Body of pancreas (tissue), 4 donors: ENCODE results near the gene PEX14. TPM values are rescaled to one million over a fixed set of nuclear protein-coding genes. Genes with fewer than 3 reads are reported as not detected.

Source experiments
- ATAC-seq: fragments of 150-250 bp; one replicate; pipeline ENCODE4 v1.9.1; 2016
- DNase-seq, 4 donors: peaks; one replicate each; pipeline ENCODE4 v3.0.0-alpha.2; 2019
- H3K27ac ChIP-seq, 4 donors: fragments of 200-600 bp; sonication (generic); 1 replicate in 3 of 4; 2 replicates in 1 of 4; pipeline versions ENCODE4 v1.5.1 to v1.6.1; 2016 to 2019; ENCODE audit warnings: mild to moderate bottlenecking in 1 of 4, mixed read lengths in 1 of 4, moderate library complexity in 1 of 4
- H3K27me3 ChIP-seq, 2 donors: fragments of 200-600 bp; sonication (generic); one replicate each; pipeline ENCODE4 v1.6.0; 2016; ENCODE audit warnings: mild to moderate bottlenecking in 1 of 2
- H3K36me3 ChIP-seq, 2 donors: fragments of 200-600 bp; sonication (generic); replicated peaks in 1 of 2; 2 replicates each; pipeline ENCODE4 v1.5.1; 2016; ENCODE audit warnings: low read depth in 2 of 2; ENCODE audit not compliant: insufficient read depth in 1 of 2
- H3K4me1 ChIP-seq: fragments of 200-600 bp; sonication (generic); one replicate; pipeline ENCODE4 v1.6.0; 2016
- H3K4me3 ChIP-seq, 2 donors: fragments of 200-600 bp; sonication (generic); 1 replicate in 1 of 2; 2 replicates in 1 of 2; pipeline ENCODE4 v1.5.1; 2016 to 2019
- H3K9me3 ChIP-seq, 3 donors: fragments of 200-600 bp; sonication (generic); 1 replicate in 2 of 3; 2 replicates in 1 of 3; pipeline ENCODE4 v1.5.1; 2016
- POLR2A ChIP-seq, 3 donors: fragments of 450-650 bp; IDR thresholded peaks; one replicate each; pipeline ENCODE4 v1.6.1; 2016; ENCODE audit warnings: antibody characterized with exemption in 3 of 3, mild to moderate bottlenecking in 2 of 3
- WGBS, 2 donors: methylation state at CpG; one replicate each; pipeline ENCODE4 v1.1.5; 2017; 5-methylcytosine and 5-hydroxymethylcytosine counted together
- intact Hi-C: fragments of 100-400 bp; cut with DNase I; formaldehyde crosslinking; loops from one replicate; pipeline ENCODE4 v1.15.1; 2023
- total RNA-seq, 2 donors: library from RNA; depleted of rRNA; stranded (reverse); fragments of >200 nt; gene quantifications; one replicate each; pipeline ENCODE4 v1.1.0, GENCODE V29; 2016
- TF ChIP-seq, protein P1 (sequence below), 7 experiments: fragments of 450-650 bp in 4 of 7; fragments of 200-600 bp in 3 of 7; sonication (generic) in 3 of 7; IDR thresholded peaks; one replicate each; pipeline ENCODE4 v1.5.1; 2016 to 2019; ENCODE audit warnings: antibody characterized with exemption in 7 of 7

PEX14 gene
- total RNA-seq, 2 donors from 2014 or later = 8.6 to 8.8 TPM

DNA sequence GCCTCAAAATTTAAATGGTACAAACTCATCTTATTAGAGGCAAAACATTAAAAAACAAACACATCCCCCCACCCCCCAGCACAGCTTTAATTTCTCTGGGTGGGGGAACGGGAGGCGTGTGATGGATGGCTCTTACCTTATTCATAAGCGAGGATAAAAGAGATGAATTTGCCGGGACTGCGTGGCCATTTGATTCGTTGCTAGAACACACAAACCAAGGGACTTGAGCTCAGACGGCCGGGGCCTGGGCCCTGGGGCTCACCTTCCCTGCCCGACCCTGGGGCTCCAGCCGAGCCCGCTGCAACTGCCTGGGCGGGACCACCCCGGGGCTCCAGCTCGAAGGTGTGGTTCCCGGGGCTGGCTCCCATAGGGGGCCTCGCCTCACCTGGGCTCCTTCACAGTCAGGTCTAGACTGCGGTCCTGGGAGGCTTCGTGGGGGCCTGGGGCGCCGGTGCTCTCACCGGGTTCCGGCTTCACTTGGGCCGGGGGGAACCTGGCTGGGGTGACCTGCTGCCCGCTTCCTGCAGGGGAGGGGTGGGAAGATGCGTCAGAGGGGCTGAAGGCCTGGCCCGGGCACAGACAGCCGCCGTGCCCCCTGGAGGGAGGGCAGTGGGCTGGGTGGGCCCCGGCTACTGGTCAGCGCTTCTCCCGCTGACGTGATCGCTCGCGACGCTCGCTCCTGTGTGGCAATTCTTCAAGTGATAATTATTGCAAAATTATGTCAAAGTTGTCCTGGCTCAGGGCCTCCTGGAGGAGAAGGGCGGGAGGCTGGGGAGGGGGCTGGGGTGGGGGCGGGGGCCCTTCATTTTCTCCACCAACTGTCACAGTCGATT, 176.0 kb downstream of the PEX14 start:
- H3K9me3 ChIP-seq = no peaks in the 10 kb centered on the region
- intact Hi-C loops = no loop called here
- H3K36me3 ChIP-seq = peaks cover 0 to 8% of the 10 kb centered on the region in 2 donors
- peaks cover 5% of the 10 kb centered on the region for H3K4me1 ChIP-seq
- no peak overlapping the region for H3K4me3 ChIP-seq
- no peak overlapping the region for H3K27ac ChIP-seq
- DNase-seq (no peak), ATAC-seq (no peak)
- WGBS, 2 donors = 82 to 85% methylated on average over 15 to 36 of the region's 40 CpGs
- TF ChIP-seq POLR2A (IDR thresholded peaks at IDR 0.05) = no peak
- TF ChIP-seq, protein P1, sequence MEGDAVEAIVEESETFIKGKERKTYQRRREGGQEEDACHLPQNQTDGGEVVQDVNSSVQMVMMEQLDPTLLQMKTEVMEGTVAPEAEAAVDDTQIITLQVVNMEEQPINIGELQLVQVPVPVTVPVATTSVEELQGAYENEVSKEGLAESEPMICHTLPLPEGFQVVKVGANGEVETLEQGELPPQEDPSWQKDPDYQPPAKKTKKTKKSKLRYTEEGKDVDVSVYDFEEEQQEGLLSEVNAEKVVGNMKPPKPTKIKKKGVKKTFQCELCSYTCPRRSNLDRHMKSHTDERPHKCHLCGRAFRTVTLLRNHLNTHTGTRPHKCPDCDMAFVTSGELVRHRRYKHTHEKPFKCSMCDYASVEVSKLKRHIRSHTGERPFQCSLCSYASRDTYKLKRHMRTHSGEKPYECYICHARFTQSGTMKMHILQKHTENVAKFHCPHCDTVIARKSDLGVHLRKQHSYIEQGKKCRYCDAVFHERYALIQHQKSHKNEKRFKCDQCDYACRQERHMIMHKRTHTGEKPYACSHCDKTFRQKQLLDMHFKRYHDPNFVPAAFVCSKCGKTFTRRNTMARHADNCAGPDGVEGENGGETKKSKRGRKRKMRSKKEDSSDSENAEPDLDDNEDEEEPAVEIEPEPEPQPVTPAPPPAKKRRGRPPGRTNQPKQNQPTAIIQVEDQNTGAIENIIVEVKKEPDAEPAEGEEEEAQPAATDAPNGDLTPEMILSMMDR (IDR thresholded peaks at IDR 0.05) = no peak
- no peaks in the 10 kb centered on the region for H3K27me3 ChIP-seq

DNA sequence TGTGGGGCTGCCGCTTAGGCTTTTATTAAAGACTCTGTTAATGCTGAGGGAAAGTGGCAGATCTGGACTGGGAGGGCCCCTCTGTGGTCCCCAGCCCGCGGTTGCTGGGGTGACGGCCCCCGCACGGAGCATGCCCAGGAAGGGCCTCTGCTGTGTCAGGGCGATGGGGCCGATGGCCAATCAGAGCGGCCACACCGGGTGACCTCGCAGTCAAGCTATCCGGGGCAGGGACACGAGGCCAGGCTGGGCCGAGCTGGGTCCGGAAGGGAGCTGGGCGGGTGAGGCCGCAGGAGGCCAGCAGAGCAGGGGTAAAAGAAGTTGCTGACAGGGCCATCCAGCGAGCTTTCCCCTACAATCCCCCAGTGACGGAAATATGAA, 176.6 kb downstream of the PEX14 start:
- ATAC-seq = no peak
- Histone ChIP-seq H3K4me3 (no peak overlapping the region), H3K9me3 (no peaks in the 10 kb centered on the region), H3K27me3 (no peaks in the 10 kb centered on the region), H3K36me3 (peaks cover 0 to 6% of the 10 kb centered on the region in 2 donors), H3K27ac (no peak overlapping the region), H3K4me1 (peaks cover 5% of the 10 kb centered on the region)
- intact Hi-C loops = no loop called here
- no peak for DNase-seq
- TF ChIP-seq, protein P1 (IDR thresholded peaks at IDR 0.05) = no peak
- no peak for TF ChIP-seq POLR2A (IDR thresholded peaks at IDR 0.05)
- 86 to 90% methylated on average over 19 of the region's 19 CpGs for WGBS, 2 donors

GRCh38 chr1:10651793-10652192, 177.0 kb downstream of the PEX14 start:
- intact Hi-C loops = no loop called here
- WGBS, 2 donors = 40 to 45% methylated on average over 9 to 11 of the region's 11 CpGs

GRCh38 chr1:10652626-10653025, 177.9 kb downstream of the PEX14 start:
- intact Hi-C loops = no loop called here
- TF ChIP-seq, protein P1 (IDR thresholded peaks at IDR 0.05) = no peak
- TF ChIP-seq POLR2A (IDR thresholded peaks at IDR 0.05) = no peak
- 56 to 86% methylated on average over 5 to 12 of the region's 12 CpGs for WGBS, 2 donors
- ATAC-seq (no peak), DNase-seq (peak in 1 of 4 donors; percentile 47)
- Histone ChIP-seq H3K36me3 (peaks cover 0 to 6% of the 10 kb centered on the region in 2 donors), H3K27ac (no peak overlapping the region), H3K9me3 (no peaks in the 10 kb centered on the region), H3K4me3 (no peak overlapping the region), H3K27me3 (no peaks in the 10 kb centered on the region), H3K4me1 (peaks cover 5% of the 10 kb centered on the region)

More at GRCh38 chr1:10651793-10652192, 177.0 kb downstream of the PEX14 start:
- H3K36me3 ChIP-seq = peaks cover 0 to 6% of the 10 kb centered on the region in 2 donors
- no peaks in the 10 kb centered on the region for H3K27me3 ChIP-seq
- no peak overlapping the region for H3K27ac ChIP-seq
- ATAC-seq = peak; percentile 45
- peak; percentile 34 to 55 (median 43) for DNase-seq
- H3K9me3 ChIP-seq = no peaks in the 10 kb centered on the region
- H3K4me3 ChIP-seq = no peak overlapping the region
- peaks cover 5% of the 10 kb centered on the region for H3K4me1 ChIP-seq
- TF ChIP-seq, protein P1 (IDR thresholded peaks at IDR 0.05) = no peak
- no peak for TF ChIP-seq POLR2A (IDR thresholded peaks at IDR 0.05)
